ENCODE results near the gene SLC35F2.

GRCh38 chr11:107857550-107858216 lies 904 bp downstream of the SLC35F2 start:
- TF ChIP-seq CTCF (IDR thresholded peaks at IDR 0.05) (no peak), POLR2AphosphoS5 (IDR thresholded peaks at IDR 0.05) (no peak), POLR2A (IDR thresholded peaks at IDR 0.05) (no peak), EP300 (IDR thresholded peaks at IDR 0.05) (no peak)

All from gastroesophageal sphincter (tissue), 3 donors.